ENCODE results near the gene ZDHHC14. TPM values are rescaled to one million over a fixed set of nuclear protein-coding genes. Genes with fewer than 3 reads are reported as not detected.
"Not testable (repeated sequence)": the region's sequence is repeated elsewhere in the genome, so short reads cannot be mapped to it uniquely, and the experiment has no call there.

ZDHHC14 gene
- total RNA-seq, 3 donors from 2014 or later, result 5.6 to 6.0 (median 5.7) TPM

GRCh38 chr6:157681041-157681650, 300.2 kb downstream of the ZDHHC14 start:
- no peaks in the 10 kb centered on the region for H3K4me1 Mint-ChIP-seq (ENCODE audit: low read depth)

GRCh38 chr6:157682856-157683481, 302.0 kb downstream of the ZDHHC14 start:
- no peaks in the 10 kb centered on the region for H3K36me3 Mint-ChIP-seq (ENCODE audit: insufficient read depth)
- no peak overlapping the region for H3K4me3 Mint-ChIP-seq
- peaks cover 6% of the 10 kb centered on the region for H3K27me3 Mint-ChIP-seq (ENCODE audit: low read depth)

More at GRCh38 chr6:157681041-157681650, 300.2 kb downstream of the ZDHHC14 start:
- no peak overlapping the region for H3K4me3 Mint-ChIP-seq
- no peak for ATAC-seq
- peaks cover 6% of the 10 kb centered on the region for H3K27me3 Mint-ChIP-seq (ENCODE audit: low read depth)
- DNase-seq, result no peak
- no peaks in the 10 kb centered on the region for H3K36me3 Mint-ChIP-seq (ENCODE audit: insufficient read depth)
- no peaks in the 10 kb centered on the region for H3K9me3 Mint-ChIP-seq

GRCh38 chr6:157683707-157684106, 302.7 kb downstream of the ZDHHC14 start:
- DNase-seq (no peak), ATAC-seq (no peak)
- Mint-ChIP-seq H3K36me3 (ENCODE audit: insufficient read depth) (no peaks in the 10 kb centered on the region), H3K27me3 (ENCODE audit: low read depth) (peaks cover 6% of the 10 kb centered on the region), H3K4me1 (ENCODE audit: low read depth) (no peaks in the 10 kb centered on the region), H3K9me3 (no peaks in the 10 kb centered on the region), H3K4me3 (no peak overlapping the region)

More at GRCh38 chr6:157682856-157683481, 302.0 kb downstream of the ZDHHC14 start:
- DNase-seq (no peak), ATAC-seq (no peak)
- Mint-ChIP-seq H3K4me1 (ENCODE audit: low read depth) (no peaks in the 10 kb centered on the region), H3K9me3 (no peaks in the 10 kb centered on the region)

- H3K27me3 Mint-ChIP-seq (ENCODE audit: low read depth), result peaks cover 6% of the 10 kb centered on the region
- H3K36me3 Mint-ChIP-seq (ENCODE audit: insufficient read depth), result no peaks in the 10 kb centered on the region
- no peaks in the 10 kb centered on the region for H3K4me1 Mint-ChIP-seq (ENCODE audit: low read depth)
- no peak overlapping the region for H3K4me3 Mint-ChIP-seq
- ATAC-seq (no peak), DNase-seq (no peak)
- H3K9me3 Mint-ChIP-seq, result no peaks in the 10 kb centered on the region
Observed at GRCh38 chr6:157684620-157685299, 303.8 kb downstream of the ZDHHC14 start.

- Mint-ChIP-seq H3K4me1 (ENCODE audit: low read depth) (no peaks in the 10 kb centered on the region), H3K4me3 (no peak overlapping the region)
Observed at GRCh38 chr6:157685596-157686280, 304.7 kb downstream of the ZDHHC14 start.

GRCh38 chr6:157688275-157688959, 307.4 kb downstream of the ZDHHC14 start:
- no peaks in the 10 kb centered on the region for H3K4me1 Mint-ChIP-seq (ENCODE audit: low read depth)
- H3K9me3 Mint-ChIP-seq, result no peaks in the 10 kb centered on the region
- DNase-seq (no peak), ATAC-seq (no peak)
- H3K36me3 Mint-ChIP-seq (ENCODE audit: insufficient read depth), result no peaks in the 10 kb centered on the region
- no peak overlapping the region for H3K4me3 Mint-ChIP-seq
- H3K27me3 Mint-ChIP-seq (ENCODE audit: low read depth), result peaks cover 12% of the 10 kb centered on the region

More at GRCh38 chr6:157685596-157686280, 304.7 kb downstream of the ZDHHC14 start:
- ATAC-seq, result no peak
- Mint-ChIP-seq H3K36me3 (ENCODE audit: insufficient read depth) (no peaks in the 10 kb centered on the region), H3K9me3 (no peaks in the 10 kb centered on the region), H3K27me3 (ENCODE audit: low read depth) (peaks cover 6% of the 10 kb centered on the region)
- no peak for DNase-seq

- Mint-ChIP-seq H3K4me1 (ENCODE audit: low read depth) (no peaks in the 10 kb centered on the region), H3K4me3 (no peak overlapping the region), H3K36me3 (ENCODE audit: insufficient read depth) (no peaks in the 10 kb centered on the region), H3K9me3 (no peaks in the 10 kb centered on the region), H3K27me3 (ENCODE audit: low read depth) (peaks cover 10% of the 10 kb centered on the region)
- DNase-seq (no peak), ATAC-seq (no peak)
Observed at GRCh38 chr6:157688960-157689599, 308.1 kb downstream of the ZDHHC14 start.

GRCh38 chr6:157689875-157690274, 308.9 kb downstream of the ZDHHC14 start:
- ATAC-seq (no peak), DNase-seq (no peak)
- H3K4me3 Mint-ChIP-seq, result no peak overlapping the region
- H3K4me1 Mint-ChIP-seq (ENCODE audit: low read depth), result no peaks in the 10 kb centered on the region
- H3K9me3 Mint-ChIP-seq, result no peaks in the 10 kb centered on the region
- H3K36me3 Mint-ChIP-seq (ENCODE audit: insufficient read depth), result no peaks in the 10 kb centered on the region
- H3K27me3 Mint-ChIP-seq (ENCODE audit: low read depth), result peaks cover 8% of the 10 kb centered on the region

- Mint-ChIP-seq H3K9me3 (no peaks in the 10 kb centered on the region), H3K4me3 (no peak overlapping the region), H3K27me3 (ENCODE audit: low read depth) (peaks cover 6% of the 10 kb centered on the region), H3K36me3 (ENCODE audit: insufficient read depth) (no peaks in the 10 kb centered on the region), H3K4me1 (ENCODE audit: low read depth) (no peaks in the 10 kb centered on the region)
- DNase-seq (no peak), ATAC-seq (no peak)
Observed at GRCh38 chr6:157690441-157691210, 309.6 kb downstream of the ZDHHC14 start.

GRCh38 chr6:157691621-157692020, 310.6 kb downstream of the ZDHHC14 start:
- not testable (repeated sequence) for H3K9me3 Mint-ChIP-seq, DNase-seq

GRCh38 chr6:157693867-157694266, 312.9 kb downstream of the ZDHHC14 start:
- Mint-ChIP-seq H3K4me3 (no peak overlapping the region), H3K9me3 (peaks cover 6% of the 10 kb centered on the region), H3K27me3 (ENCODE audit: low read depth) (peaks cover 9% of the 10 kb centered on the region), H3K4me1 (ENCODE audit: low read depth) (no peaks in the 10 kb centered on the region), H3K36me3 (ENCODE audit: insufficient read depth) (no peaks in the 10 kb centered on the region)
- ATAC-seq (no peak), DNase-seq (no peak)

More at GRCh38 chr6:157691621-157692020, 310.6 kb downstream of the ZDHHC14 start:
- H3K4me1 Mint-ChIP-seq (ENCODE audit: low read depth); ATAC-seq; H3K36me3 Mint-ChIP-seq (ENCODE audit: insufficient read depth); H3K4me3 Mint-ChIP-seq; H3K27me3 Mint-ChIP-seq (ENCODE audit: low read depth): not testable (repeated sequence)

GRCh38 chr6:157695301-157696040, 314.5 kb downstream of the ZDHHC14 start:
- DNase-seq (no peak), ATAC-seq (no peak)
- H3K4me3 Mint-ChIP-seq, result no peak overlapping the region
- H3K36me3 Mint-ChIP-seq (ENCODE audit: insufficient read depth), result no peaks in the 10 kb centered on the region
- peaks cover 9% of the 10 kb centered on the region for H3K27me3 Mint-ChIP-seq (ENCODE audit: low read depth)
- H3K4me1 Mint-ChIP-seq (ENCODE audit: low read depth), result no peaks in the 10 kb centered on the region
- H3K9me3 Mint-ChIP-seq, result peaks cover 6% of the 10 kb centered on the region

Measured in activated T-cell treated with anti-CD3 and anti-CD28 coated beads, Interleukin-2, amount 50 U/mL, for 4 hours (primary cell).